SK-N-SH treated with all-trans-retinoic acid at 6 μM for 48 hours (cell line): ENCODE results near the gene GJA3.

ENCODE experiments used
- ATAC-seq: fragments of 200-7000 bp; cut with Tn5 transposase; 3 replicates; pipeline ENCODE4 v1.9.1; 2020; ENCODE audit warnings: mild to moderate bottlenecking, moderate library complexity
- ARNTL ChIP-seq: fragments of 450-650 bp; formaldehyde crosslinking; IDR thresholded peaks from 2 replicates; pipeline ENCODE4 v1.5.0; 2020; ENCODE audit warnings: low read depth, mild to moderate bottlenecking, moderate library complexity, borderline replicate concordance
- BACH2 ChIP-seq: fragments of 250-450 bp; sonication (Bioruptor Pico); IDR thresholded peaks from 2 replicates; pipeline ENCODE4 v1.9.0; 2021; ENCODE audit warnings: mild to moderate bottlenecking, borderline replicate concordance
- CSDC2 ChIP-seq: fragments of 250-450 bp; sonication (Bioruptor Pico); IDR thresholded peaks from 2 replicates; pipeline ENCODE4 v1.5.0; 2020; ENCODE audit warnings: mild to moderate bottlenecking, moderate library complexity
- ESRRG ChIP-seq: fragments of 250-450 bp; sonication (Bioruptor Pico); IDR thresholded peaks from 2 replicates; pipeline ENCODE4 v1.6.1; 2021; ENCODE audit warnings: mild to moderate bottlenecking
- GLIS3 ChIP-seq: fragments of 250-450 bp; sonication (Bioruptor Pico); IDR thresholded peaks from 2 replicates; pipeline ENCODE4 v1.5.0; 2020; ENCODE audit warnings: mild to moderate bottlenecking, moderate library complexity
- OSR1 ChIP-seq: fragments of 250-450 bp; sonication (Bioruptor Pico); IDR thresholded peaks from 2 replicates; pipeline ENCODE4 v1.8.0; 2022; ENCODE audit warnings: moderate library complexity, mild to moderate bottlenecking, inconsistent platforms
- PPARA ChIP-seq: fragments of 250-450 bp; sonication (Bioruptor Pico); IDR thresholded peaks from 2 replicates; pipeline ENCODE4 v1.5.0; 2020; ENCODE audit warnings: mild to moderate bottlenecking, borderline replicate concordance
- RARB ChIP-seq: fragments of 250-450 bp; sonication (Bioruptor Pico); IDR thresholded peaks from 2 replicates; pipeline ENCODE4 v1.8.0; 2021; ENCODE audit warnings: mild to moderate bottlenecking, moderate library complexity
- SNAI2 ChIP-seq: fragments of 250-450 bp; sonication (Bioruptor Pico); IDR thresholded peaks from 2 replicates; pipeline ENCODE4 v1.5.0; 2020; ENCODE audit warnings: mild to moderate bottlenecking, moderate library complexity
- TCF4 ChIP-seq: fragments of 250-450 bp; sonication (Bioruptor Pico); IDR thresholded peaks from 2 replicates; pipeline ENCODE4 v1.8.0; 2021; ENCODE audit warnings: mild to moderate bottlenecking, moderate library complexity, borderline replicate concordance
- ZC3H10 ChIP-seq: fragments of 250-450 bp; sonication (Bioruptor Pico); IDR thresholded peaks from 2 replicates; pipeline ENCODE4 v1.5.1; 2021; ENCODE audit warnings: mild to moderate bottlenecking, moderate library complexity
- ZFP3 ChIP-seq: fragments of 250-450 bp; sonication (Bioruptor Pico); IDR thresholded peaks from 2 replicates; pipeline ENCODE4 v1.5.0; 2020; ENCODE audit warnings: mild to moderate bottlenecking, moderate library complexity
- ZFP30 ChIP-seq: fragments of 450-650 bp; formaldehyde crosslinking; IDR thresholded peaks from 2 replicates; pipeline ENCODE4 v1.5.0; 2022; ENCODE audit warnings: mild to moderate bottlenecking, moderate library complexity
- ZNF565 ChIP-seq: fragments of 450-650 bp; formaldehyde crosslinking; conservative IDR thresholded peaks from 2 replicates; pipeline ENCODE4 v1.5.0; 2020; ENCODE audit warnings: low read depth, mild to moderate bottlenecking, moderate library complexity
- ZNF70 ChIP-seq: fragments of 450-650 bp; formaldehyde crosslinking; IDR thresholded peaks from 2 replicates; pipeline ENCODE4 v1.5.0; 2020; ENCODE audit warnings: mild to moderate bottlenecking, moderate library complexity
- ZNF8 ChIP-seq: fragments of 450-650 bp; formaldehyde crosslinking; IDR thresholded peaks from 2 replicates; pipeline ENCODE4 v1.5.0; 2020; ENCODE audit warnings: mild to moderate bottlenecking, moderate library complexity
- TF ChIP-seq, protein P1 (sequence below): fragments of 250-450 bp; sonication (Bioruptor Pico); IDR thresholded peaks from 2 replicates; pipeline ENCODE4 v1.5.1; 2021; ENCODE audit warnings: mild to moderate bottlenecking, moderate library complexity
- TF ChIP-seq, protein P2 (sequence below): fragments of 250-450 bp; sonication (Bioruptor Pico); IDR thresholded peaks from 2 replicates; pipeline ENCODE4 v1.5.0; 2020; ENCODE audit warnings: mild to moderate bottlenecking, moderate library complexity
- TF ChIP-seq, protein P3 (sequence below): fragments of 250-450 bp; sonication (Bioruptor Pico); IDR thresholded peaks from 2 replicates; pipeline ENCODE4 v1.5.1; 2020; ENCODE audit warnings: low read depth, mild to moderate bottlenecking, moderate library complexity
- TF ChIP-seq, protein P4 (sequence below): fragments of 250-450 bp; sonication (Bioruptor Pico); IDR thresholded peaks from 2 replicates; pipeline ENCODE4 v1.8.0; 2020; ENCODE audit warnings: mild to moderate bottlenecking, moderate library complexity, borderline replicate concordance
- TF ChIP-seq, protein P5 (sequence below): fragments of 250-450 bp; sonication (Bioruptor Pico); IDR thresholded peaks from 2 replicates; pipeline ENCODE4 v1.8.0; 2021; ENCODE audit warnings: low read depth, mild to moderate bottlenecking, moderate library complexity, borderline replicate concordance

Gene GJA3

DNA sequence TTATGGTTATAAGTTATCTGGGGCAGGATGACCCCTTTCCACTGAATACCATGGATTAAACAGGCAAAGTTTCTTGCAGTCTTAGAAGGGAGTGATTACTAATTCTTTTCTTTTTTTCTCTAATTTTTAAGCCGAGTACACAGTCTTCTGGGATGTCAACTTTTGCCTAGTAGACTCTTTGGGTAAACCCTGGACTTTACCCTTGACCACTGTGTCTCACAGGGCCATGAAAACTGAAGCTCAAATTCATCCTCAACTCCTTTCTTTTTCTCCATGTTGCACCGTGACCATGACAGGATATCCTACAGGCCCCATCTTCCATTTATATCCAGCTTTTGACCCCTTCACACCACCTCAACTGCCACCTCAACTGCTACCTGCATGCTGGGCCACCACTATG lies 51.8 kb downstream of the GJA3 start (continued):
- TF ChIP-seq, protein P1, sequence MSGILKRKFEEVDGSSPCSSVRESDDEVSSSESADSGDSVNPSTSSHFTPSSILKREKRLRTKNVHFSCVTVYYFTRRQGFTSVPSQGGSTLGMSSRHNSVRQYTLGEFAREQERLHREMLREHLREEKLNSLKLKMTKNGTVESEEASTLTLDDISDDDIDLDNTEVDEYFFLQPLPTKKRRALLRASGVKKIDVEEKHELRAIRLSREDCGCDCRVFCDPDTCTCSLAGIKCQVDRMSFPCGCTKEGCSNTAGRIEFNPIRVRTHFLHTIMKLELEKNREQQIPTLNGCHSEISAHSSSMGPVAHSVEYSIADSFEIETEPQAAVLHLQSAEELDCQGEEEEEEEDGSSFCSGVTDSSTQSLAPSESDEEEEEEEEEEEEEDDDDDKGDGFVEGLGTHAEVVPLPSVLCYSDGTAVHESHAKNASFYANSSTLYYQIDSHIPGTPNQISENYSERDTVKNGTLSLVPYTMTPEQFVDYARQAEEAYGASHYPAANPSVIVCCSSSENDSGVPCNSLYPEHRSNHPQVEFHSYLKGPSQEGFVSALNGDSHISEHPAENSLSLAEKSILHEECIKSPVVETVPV: no peak
- TF ChIP-seq SNAI2 (CRISPR knock-in tag): no peak
- TF ChIP-seq ZNF565 (CRISPR knock-in tag): no peak
- no peak for TF ChIP-seq ZC3H10 (CRISPR knock-in tag)
- no peak for TF ChIP-seq OSR1 (CRISPR knock-in tag)
- TF ChIP-seq ZNF8 (CRISPR knock-in tag): no peak
- TF ChIP-seq PPARA (CRISPR knock-in tag): no peak
- TF ChIP-seq, protein P2, sequence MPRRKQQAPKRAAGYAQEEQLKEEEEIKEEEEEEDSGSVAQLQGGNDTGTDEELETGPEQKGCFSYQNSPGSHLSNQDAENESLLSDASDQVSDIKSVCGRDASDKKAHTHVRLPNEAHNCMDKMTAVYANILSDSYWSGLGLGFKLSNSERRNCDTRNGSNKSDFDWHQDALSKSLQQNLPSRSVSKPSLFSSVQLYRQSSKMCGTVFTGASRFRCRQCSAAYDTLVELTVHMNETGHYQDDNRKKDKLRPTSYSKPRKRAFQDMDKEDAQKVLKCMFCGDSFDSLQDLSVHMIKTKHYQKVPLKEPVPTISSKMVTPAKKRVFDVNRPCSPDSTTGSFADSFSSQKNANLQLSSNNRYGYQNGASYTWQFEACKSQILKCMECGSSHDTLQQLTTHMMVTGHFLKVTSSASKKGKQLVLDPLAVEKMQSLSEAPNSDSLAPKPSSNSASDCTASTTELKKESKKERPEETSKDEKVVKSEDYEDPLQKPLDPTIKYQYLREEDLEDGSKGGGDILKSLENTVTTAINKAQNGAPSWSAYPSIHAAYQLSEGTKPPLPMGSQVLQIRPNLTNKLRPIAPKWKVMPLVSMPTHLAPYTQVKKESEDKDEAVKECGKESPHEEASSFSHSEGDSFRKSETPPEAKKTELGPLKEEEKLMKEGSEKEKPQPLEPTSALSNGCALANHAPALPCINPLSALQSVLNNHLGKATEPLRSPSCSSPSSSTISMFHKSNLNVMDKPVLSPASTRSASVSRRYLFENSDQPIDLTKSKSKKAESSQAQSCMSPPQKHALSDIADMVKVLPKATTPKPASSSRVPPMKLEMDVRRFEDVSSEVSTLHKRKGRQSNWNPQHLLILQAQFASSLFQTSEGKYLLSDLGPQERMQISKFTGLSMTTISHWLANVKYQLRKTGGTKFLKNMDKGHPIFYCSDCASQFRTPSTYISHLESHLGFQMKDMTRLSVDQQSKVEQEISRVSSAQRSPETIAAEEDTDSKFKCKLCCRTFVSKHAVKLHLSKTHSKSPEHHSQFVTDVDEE (CRISPR knock-in tag): no peak
- TF ChIP-seq, all 23 proteins: peak for 0

DNA sequence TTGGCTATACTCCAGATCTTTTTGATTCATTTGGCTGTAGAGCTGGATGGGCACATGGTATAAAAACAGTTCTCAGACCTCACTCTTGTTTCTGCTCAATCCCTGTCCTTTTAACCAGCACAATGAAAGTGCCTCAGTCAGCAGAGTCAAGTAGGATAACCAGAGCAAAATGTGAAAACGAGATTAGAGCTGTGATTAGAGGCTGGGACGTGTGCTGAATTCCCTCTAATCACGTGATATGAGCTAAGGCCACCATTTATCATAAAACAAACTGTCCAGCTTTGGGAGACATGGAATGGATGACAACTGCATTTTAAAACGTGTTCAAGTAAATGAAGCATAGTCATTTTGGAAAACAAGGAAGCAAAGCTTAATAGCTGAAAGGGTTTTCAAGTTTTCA lies 54.1 kb downstream of the GJA3 start:
- TF ChIP-seq, protein P3, sequence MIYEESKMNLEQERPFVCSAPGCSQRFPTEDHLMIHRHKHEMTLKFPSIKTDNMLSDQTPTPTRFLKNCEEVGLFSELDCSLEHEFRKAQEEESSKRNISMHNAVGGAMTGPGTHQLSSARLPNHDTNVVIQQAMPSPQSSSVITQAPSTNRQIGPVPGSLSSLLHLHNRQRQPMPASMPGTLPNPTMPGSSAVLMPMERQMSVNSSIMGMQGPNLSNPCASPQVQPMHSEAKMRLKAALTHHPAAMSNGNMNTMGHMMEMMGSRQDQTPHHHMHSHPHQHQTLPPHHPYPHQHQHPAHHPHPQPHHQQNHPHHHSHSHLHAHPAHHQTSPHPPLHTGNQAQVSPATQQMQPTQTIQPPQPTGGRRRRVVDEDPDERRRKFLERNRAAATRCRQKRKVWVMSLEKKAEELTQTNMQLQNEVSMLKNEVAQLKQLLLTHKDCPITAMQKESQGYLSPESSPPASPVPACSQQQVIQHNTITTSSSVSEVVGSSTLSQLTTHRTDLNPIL: no peak
- no peak for TF ChIP-seq ZFP3 (CRISPR knock-in tag)
- TF ChIP-seq ZFP30: no peak
- TF ChIP-seq ARNTL: no peak
- TF ChIP-seq, protein P4, sequence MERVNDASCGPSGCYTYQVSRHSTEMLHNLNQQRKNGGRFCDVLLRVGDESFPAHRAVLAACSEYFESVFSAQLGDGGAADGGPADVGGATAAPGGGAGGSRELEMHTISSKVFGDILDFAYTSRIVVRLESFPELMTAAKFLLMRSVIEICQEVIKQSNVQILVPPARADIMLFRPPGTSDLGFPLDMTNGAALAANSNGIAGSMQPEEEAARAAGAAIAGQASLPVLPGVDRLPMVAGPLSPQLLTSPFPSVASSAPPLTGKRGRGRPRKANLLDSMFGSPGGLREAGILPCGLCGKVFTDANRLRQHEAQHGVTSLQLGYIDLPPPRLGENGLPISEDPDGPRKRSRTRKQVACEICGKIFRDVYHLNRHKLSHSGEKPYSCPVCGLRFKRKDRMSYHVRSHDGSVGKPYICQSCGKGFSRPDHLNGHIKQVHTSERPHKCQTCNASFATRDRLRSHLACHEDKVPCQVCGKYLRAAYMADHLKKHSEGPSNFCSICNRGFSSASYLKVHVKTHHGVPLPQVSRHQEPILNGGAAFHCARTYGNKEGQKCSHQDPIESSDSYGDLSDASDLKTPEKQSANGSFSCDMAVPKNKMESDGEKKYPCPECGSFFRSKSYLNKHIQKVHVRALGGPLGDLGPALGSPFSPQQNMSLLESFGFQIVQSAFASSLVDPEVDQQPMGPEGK (CRISPR knock-in tag): no peak
- no peak for TF ChIP-seq TCF4 (CRISPR knock-in tag)
- no peak for TF ChIP-seq ZNF70 (CRISPR knock-in tag)
- TF ChIP-seq PPARA (CRISPR knock-in tag): no peak
- TF ChIP-seq OSR1 (CRISPR knock-in tag): no peak
- no peak for TF ChIP-seq CSDC2 (CRISPR knock-in tag)
- TF ChIP-seq, protein P5, sequence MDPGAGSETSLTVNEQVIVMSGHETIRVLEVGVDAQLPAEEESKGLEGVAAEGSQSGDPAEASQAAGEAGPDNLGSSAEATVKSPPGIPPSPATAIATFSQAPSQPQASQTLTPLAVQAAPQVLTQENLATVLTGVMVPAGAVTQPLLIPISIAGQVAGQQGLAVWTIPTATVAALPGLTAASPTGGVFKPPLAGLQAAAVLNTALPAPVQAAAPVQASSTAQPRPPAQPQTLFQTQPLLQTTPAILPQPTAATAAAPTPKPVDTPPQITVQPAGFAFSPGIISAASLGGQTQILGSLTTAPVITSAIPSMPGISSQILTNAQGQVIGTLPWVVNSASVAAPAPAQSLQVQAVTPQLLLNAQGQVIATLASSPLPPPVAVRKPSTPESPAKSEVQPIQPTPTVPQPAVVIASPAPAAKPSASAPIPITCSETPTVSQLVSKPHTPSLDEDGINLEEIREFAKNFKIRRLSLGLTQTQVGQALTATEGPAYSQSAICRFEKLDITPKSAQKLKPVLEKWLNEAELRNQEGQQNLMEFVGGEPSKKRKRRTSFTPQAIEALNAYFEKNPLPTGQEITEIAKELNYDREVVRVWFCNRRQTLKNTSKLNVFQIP (CRISPR knock-in tag): no peak
- TF ChIP-seq ZNF8 (CRISPR knock-in tag): no peak
- TF ChIP-seq ESRRG: no peak
- no peak for TF ChIP-seq BACH2 (CRISPR knock-in tag)
- no peak for TF ChIP-seq SNAI2 (CRISPR knock-in tag)
- no peak for ATAC-seq

DNA sequence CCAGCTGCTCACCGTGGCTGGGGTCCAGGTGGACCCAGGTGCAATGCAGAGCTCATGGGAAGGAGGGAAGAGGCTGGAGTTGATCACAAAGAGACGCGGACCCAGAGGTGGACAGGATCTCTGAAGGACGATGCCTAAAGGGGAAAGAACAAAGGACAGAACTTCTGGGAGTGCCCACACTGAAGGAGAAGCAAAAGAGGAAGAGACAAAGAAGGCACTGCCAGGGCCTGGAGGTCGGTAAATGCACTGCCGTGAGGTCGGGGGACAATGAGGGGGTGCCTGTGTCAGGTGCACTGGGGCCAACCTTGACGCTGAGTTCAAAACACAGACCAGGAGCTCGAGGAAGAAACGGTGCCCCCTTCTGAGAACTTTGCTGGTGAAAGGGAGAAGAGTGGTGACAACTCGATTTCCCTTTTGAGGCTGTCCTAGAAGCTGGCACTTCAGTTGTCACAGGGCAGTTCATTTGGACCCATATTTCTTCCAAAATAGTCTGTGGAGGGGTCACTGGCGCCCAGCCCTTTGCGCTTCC lies 55.6 kb downstream of the GJA3 start:
- no peak for ATAC-seq
- TF ChIP-seq, protein P1: no peak
- TF ChIP-seq, protein P2 (CRISPR knock-in tag): no peak
- TF ChIP-seq GLIS3 (CRISPR knock-in tag): no peak
- TF ChIP-seq RARB (CRISPR knock-in tag): no peak
- TF ChIP-seq CSDC2 (CRISPR knock-in tag): no peak
- TF ChIP-seq, protein P4 (CRISPR knock-in tag): no peak
- no peak for TF ChIP-seq ZNF70 (CRISPR knock-in tag)
- TF ChIP-seq, all 23 proteins: peak for 0
